ENCODE data around the gene CSF1.

DNA sequence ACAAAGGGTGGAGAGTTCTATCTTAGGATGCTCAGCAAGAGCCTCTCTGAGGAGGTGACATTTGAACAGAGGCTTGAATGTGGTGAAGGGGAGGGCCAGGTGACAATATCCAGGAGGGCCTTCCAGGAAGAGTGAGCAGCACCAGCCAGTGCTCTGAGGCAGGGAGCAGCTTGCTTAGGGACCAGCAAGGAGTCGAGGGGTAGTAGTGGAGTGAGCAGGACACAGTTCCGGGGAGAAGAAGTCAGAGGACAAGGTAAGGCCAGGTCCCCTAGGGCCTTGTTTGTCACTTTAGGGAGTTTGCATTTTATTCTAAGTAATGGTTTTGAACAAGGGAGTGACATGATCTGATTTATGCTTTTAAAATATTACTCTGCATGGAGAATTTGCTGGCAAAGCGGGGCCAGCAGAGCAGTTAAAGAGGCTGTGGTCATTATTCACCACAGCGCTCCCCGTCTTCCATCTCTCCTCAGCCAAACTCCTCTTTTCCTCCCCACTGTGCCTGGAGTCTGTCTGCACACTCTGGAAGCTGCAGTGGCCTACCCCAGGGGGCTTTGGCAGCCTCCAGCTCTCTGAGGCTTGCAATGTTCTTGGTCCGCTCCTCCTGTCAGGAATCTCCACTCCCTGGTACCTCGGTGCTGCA lies 17.0 kb upstream of the CSF1 start:
- TF ChIP-seq, protein P1, sequence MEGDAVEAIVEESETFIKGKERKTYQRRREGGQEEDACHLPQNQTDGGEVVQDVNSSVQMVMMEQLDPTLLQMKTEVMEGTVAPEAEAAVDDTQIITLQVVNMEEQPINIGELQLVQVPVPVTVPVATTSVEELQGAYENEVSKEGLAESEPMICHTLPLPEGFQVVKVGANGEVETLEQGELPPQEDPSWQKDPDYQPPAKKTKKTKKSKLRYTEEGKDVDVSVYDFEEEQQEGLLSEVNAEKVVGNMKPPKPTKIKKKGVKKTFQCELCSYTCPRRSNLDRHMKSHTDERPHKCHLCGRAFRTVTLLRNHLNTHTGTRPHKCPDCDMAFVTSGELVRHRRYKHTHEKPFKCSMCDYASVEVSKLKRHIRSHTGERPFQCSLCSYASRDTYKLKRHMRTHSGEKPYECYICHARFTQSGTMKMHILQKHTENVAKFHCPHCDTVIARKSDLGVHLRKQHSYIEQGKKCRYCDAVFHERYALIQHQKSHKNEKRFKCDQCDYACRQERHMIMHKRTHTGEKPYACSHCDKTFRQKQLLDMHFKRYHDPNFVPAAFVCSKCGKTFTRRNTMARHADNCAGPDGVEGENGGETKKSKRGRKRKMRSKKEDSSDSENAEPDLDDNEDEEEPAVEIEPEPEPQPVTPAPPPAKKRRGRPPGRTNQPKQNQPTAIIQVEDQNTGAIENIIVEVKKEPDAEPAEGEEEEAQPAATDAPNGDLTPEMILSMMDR (IDR thresholded peaks at IDR 0.05; ENCODE audit: extremely low read depth in 1 of 2, insufficient read depth in 1 of 2, low read depth in 1 of 2, low read length in 2 of 2) = no peak
- no peak for TF ChIP-seq POLR2A (IDR thresholded peaks at IDR 0.05; ENCODE audit: low read depth, low read length)
- TF ChIP-seq EZH2 (IDR thresholded peaks at IDR 0.05; ENCODE audit: borderline replicate concordance, low read depth, low read length, severe bottlenecking) = no peak
- TF ChIP-seq JUN (IDR thresholded peaks at IDR 0.05; ENCODE audit: borderline replicate concordance, insufficient read depth, insufficient read length, low read depth) = no peak
- no peak for TF ChIP-seq GATA2 (IDR thresholded peaks at IDR 0.05; ENCODE audit: insufficient read depth, insufficient read length, low read depth, low read length)
- TF ChIP-seq, protein P2, sequence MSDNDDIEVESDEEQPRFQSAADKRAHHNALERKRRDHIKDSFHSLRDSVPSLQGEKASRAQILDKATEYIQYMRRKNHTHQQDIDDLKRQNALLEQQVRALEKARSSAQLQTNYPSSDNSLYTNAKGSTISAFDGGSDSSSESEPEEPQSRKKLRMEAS (IDR thresholded peaks at IDR 0.05; ENCODE audit: insufficient read depth, insufficient read length) = no peak
- no peak for TF ChIP-seq POLR2AphosphoS5 (IDR thresholded peaks at IDR 0.05; ENCODE audit: insufficient read depth, low read depth, low read length)
- TF ChIP-seq MYC (IDR thresholded peaks at IDR 0.05; ENCODE audit: low read depth, low read length) = no peak
- TF ChIP-seq FOS (IDR thresholded peaks at IDR 0.05; ENCODE audit: borderline replicate concordance, insufficient read depth, low read length) = no peak
